ENCODE results near the gene BICRAL.
"Not testable (repeated sequence)": the region's sequence is repeated elsewhere in the genome, so short reads cannot be mapped to it uniquely, and the experiment has no call there.

Gene BICRAL

DNA sequence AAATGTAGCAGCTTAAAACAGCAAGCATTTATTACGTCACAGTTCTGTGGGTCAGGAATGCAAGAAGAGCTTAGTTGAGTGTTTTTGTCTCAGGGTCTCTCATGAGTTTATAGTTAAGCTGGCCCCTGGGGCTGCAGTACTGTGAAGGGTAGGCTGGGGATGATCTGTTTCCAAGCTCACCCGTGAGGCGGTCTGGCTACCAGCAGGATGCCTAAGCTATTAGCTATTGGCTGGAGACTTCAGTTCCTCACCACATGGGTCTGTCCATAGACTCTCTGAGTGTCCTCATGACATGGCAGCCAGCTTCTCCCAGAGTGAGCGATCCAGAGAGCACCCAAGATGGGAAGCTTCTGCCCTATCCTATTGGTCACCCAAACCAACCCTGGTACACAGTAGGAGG, 12.8 kb upstream of the BICRAL start:
- TF ChIP-seq CTCF (conservative IDR thresholded peaks at IDR 0.05), result no peak
- TF ChIP-seq ZFX (IDR thresholded peaks at IDR 0.05), result no peak
- H3K27ac ChIP-seq, result no peak overlapping the region

- TF ChIP-seq ZFX (IDR thresholded peaks at IDR 0.05), result no peak
- TF ChIP-seq CTCF (conservative IDR thresholded peaks at IDR 0.05), result no peak
- H3K27ac ChIP-seq, result no peak overlapping the region
Measured at GRCh38 chr6:42769836-42770235, 12.0 kb upstream of the BICRAL start.

DNA sequence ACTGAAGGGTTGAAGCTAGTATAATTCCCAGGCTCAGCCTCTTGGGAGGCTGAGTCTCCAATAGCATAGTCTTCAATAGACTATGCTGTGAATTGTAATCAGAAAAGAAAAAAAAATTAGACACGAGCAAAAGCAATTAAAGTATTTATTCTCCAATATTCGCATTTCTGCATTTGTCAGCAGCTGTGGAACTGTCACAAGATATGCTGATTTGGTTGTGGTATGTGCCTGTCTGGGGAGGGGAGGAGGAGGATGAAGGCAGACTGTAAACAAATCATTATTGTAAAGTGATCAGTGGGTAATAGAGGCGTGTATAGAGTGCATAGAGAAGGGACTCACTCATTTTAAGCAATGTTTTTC, 10.1 kb upstream of the BICRAL start:
- no peak overlapping the region for H3K27ac ChIP-seq
- TF ChIP-seq CTCF (conservative IDR thresholded peaks at IDR 0.05), result no peak
- TF ChIP-seq ZFX (IDR thresholded peaks at IDR 0.05), result no peak

DNA sequence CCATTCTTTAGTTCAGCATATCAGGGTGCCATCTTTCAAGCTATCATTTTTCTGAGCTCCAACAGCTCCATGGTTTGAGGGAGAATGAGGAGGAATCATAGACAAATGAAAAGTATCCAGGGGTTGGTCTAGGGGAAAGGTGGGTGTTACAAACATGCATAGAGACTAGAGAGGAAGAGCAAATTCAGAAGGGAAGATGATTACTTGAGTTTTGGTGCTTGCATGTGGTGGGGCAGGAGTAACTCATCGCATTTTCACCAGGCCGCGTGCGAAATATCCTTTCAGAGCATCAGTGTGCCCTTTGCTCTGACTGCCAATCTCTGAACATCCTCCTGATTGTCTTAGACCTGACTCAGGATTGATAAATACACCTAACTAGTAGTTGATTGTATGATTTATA, 7.7 kb upstream of the BICRAL start:
- no peak overlapping the region for H3K27ac ChIP-seq
- no peak for TF ChIP-seq CTCF (conservative IDR thresholded peaks at IDR 0.05)
- no peak for TF ChIP-seq ZFX (IDR thresholded peaks at IDR 0.05)

GRCh38 chr6:42774821-42775487, 6.9 kb upstream of the BICRAL start:
- H3K27ac ChIP-seq, result not testable (repeated sequence)

DNA sequence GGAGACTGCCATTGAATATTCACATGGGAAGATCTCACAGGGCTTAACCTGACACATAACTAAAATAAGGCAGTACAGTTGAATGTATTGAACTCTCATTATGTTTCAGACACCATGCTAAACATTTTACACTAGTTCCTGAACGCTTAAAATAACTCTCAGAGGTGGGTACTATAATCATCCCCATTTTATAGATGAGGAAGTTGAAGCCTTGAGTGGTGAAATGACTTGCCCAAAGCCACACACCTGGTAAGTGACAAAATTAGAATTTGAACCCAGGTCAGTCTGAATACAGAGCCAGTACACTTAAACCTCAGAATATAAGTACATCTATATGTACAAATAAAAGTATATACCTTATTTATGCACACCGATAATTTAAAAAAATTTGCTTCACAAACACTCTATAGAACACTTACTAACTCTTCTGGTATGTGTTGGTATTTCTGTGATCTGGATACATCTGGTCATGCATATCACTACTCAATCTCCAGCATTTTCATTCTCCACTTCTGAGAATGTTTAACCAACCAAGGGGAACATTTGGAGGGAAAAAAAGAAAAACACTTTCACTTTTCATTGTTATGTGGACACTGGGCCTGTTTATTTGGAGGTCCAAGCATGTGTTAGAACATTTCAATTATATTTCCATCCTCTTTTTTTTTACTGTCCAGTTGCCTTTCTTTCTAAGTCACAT, 4.6 kb upstream of the BICRAL start:
- no peak overlapping the region for H3K27ac ChIP-seq
- TF ChIP-seq ZFX (IDR thresholded peaks at IDR 0.05) (no peak), CTCF (conservative IDR thresholded peaks at IDR 0.05) (no peak)

DNA sequence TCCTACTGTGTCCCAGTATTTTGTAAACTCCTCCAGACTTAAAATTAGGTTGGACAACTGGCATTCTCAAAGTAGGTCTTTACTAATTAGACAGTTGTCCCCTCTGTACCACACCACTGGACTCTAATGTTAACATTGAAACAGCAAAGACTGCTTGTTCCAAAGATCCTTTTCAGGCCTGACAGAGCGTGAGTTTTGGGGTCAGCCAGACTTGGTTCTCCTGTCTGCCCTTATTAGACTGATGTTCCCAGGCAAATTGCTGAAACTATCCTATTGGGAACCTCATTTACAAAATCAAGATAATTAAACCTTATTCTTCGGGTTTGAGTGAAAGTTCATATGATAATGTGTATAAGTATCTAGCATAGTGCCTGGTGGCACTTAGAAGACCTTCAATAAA, 3.7 kb upstream of the BICRAL start:
- TF ChIP-seq ZFX (IDR thresholded peaks at IDR 0.05) (no peak), CTCF (conservative IDR thresholded peaks at IDR 0.05) (no peak)
- no peak overlapping the region for H3K27ac ChIP-seq

- TF ChIP-seq ZFX (IDR thresholded peaks at IDR 0.05) (no peak), CTCF (conservative IDR thresholded peaks at IDR 0.05) (no peak)
- H3K27ac ChIP-seq, result peak overlapping the region; percentile 23
Measured at GRCh38 chr6:42779521-42779920, 2.3 kb upstream of the BICRAL start.
